ENCODE measurements around the gene SRL. TPM values are rescaled to one million over a fixed set of nuclear protein-coding genes. Genes with fewer than 3 reads are reported as not detected.

The SRL gene
- total RNA-seq, 4 donors from 2014 or later: 0.84 to 3.6 (median 1.5) TPM

DNA sequence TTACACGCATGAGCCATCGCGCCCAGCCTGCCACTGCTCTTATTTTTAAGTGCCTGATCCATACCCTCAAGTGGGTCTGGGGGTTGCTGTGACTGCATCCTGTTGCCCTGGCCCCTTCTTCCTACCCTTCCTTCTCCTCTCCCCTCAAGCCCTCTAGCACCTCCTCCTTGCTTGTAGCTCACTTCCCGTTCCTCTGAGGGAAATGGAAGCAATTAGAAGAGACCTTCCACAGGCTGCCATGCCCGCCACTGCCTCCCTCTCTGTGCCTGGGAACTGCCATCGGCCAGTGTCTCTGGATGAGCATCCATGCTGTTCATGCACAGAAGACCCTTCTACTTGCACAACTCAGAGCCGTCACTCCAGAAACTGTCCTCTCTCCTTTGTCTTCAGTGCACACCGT lies 41.6 kb upstream of the SRL start:
- no peaks in the 10 kb centered on the region for H3K36me3 ChIP-seq
- H3K4me3 ChIP-seq: no peak overlapping the region
- 69 to 71% methylated on average over 8 of the region's 8 CpGs for WGBS, 2 donors
- no peaks in the 10 kb centered on the region for H3K27me3 ChIP-seq
- no peak overlapping the region for H3K27ac ChIP-seq
- no peaks in the 10 kb centered on the region for H3K9me3 ChIP-seq
- no peak for TF ChIP-seq CTCF (IDR thresholded peaks at IDR 0.05)
- TF ChIP-seq POLR2A (IDR thresholded peaks at IDR 0.05): no peak
- TF ChIP-seq EP300 (IDR thresholded peaks at IDR 0.05): no peak
- H3K4me1 ChIP-seq: peaks cover 0 to 6% (median 2%) of the 10 kb centered on the region in 4 donors
- DNase-seq (ENCODE audit: low spot score in 2 of 2): no peak

GRCh38 chr16:4280625-4281024 lies 38.7 kb upstream of the SRL start:
- TF ChIP-seq CTCF (IDR thresholded peaks at IDR 0.05) (no peak), POLR2A (IDR thresholded peaks at IDR 0.05) (no peak), EP300 (IDR thresholded peaks at IDR 0.05) (no peak)
- Histone ChIP-seq H3K4me1 (no peaks in the 10 kb centered on the region), H3K9me3 (no peaks in the 10 kb centered on the region), H3K27ac (no peak overlapping the region), H3K36me3 (no peaks in the 10 kb centered on the region), H3K27me3 (no peaks in the 10 kb centered on the region), H3K4me3 (no peak overlapping the region)
- WGBS, 2 donors: 91 to 98% methylated on average over 2 of the region's 2 CpGs
- DNase-seq (ENCODE audit: low spot score in 2 of 2): no peak

GRCh38 chr16:4277987-4278513 lies 36.2 kb upstream of the SRL start:
- Histone ChIP-seq H3K4me3 (no peak overlapping the region), H3K27me3 (no peaks in the 10 kb centered on the region), H3K27ac (no peak overlapping the region), H3K9me3 (no peaks in the 10 kb centered on the region), H3K4me1 (peaks cover 0 to 11% (median 0%) of the 10 kb centered on the region in 4 donors), H3K36me3 (no peaks in the 10 kb centered on the region)
- TF ChIP-seq POLR2A (IDR thresholded peaks at IDR 0.05): no peak
- no peak for TF ChIP-seq CTCF (IDR thresholded peaks at IDR 0.05)
- TF ChIP-seq EP300 (IDR thresholded peaks at IDR 0.05): no peak
- 96 to 100% methylated on average over 2 of the region's 2 CpGs for WGBS, 2 donors
- DNase-seq (ENCODE audit: low spot score in 2 of 2): no peak

GRCh38 chr16:4275861-4276260 lies 34.0 kb upstream of the SRL start:
- WGBS, 2 donors: 75 to 88% methylated on average over 6 of the region's 6 CpGs
- DNase-seq (ENCODE audit: low spot score in 2 of 2): no peak
- H3K4me3 ChIP-seq: no peak overlapping the region

More at GRCh38 chr16:4275861-4276260, 34.0 kb upstream of the SRL start:
- no peaks in the 10 kb centered on the region for H3K36me3 ChIP-seq
- H3K9me3 ChIP-seq: no peaks in the 10 kb centered on the region
- H3K4me1 ChIP-seq: peaks cover 0 to 16% (median 5%) of the 10 kb centered on the region in 4 donors
- no peaks in the 10 kb centered on the region for H3K27me3 ChIP-seq
- no peak for TF ChIP-seq POLR2A (IDR thresholded peaks at IDR 0.05)
- TF ChIP-seq EP300 (IDR thresholded peaks at IDR 0.05): no peak
- no peak for TF ChIP-seq CTCF (IDR thresholded peaks at IDR 0.05)
- H3K27ac ChIP-seq: no peak overlapping the region

Measured in tibial nerve (tissue), 4 donors.